Kidney epithelial cell (primary cell): ENCODE data around the gene SEC11C. TPM values are rescaled to one million over a fixed set of nuclear protein-coding genes. Genes with fewer than 3 reads are reported as not detected.

Source experiments
- DNase-seq: peaks from one replicate; pipeline ENCODE4 v3.0.0-alpha.2; 2010; ENCODE audit warnings: low read depth
- H3K27me3 ChIP-seq: 2 replicates; pipeline ENCODE4 v1.6.0; 2011; ENCODE audit warnings: low read length; ENCODE audit not compliant: control insufficient read depth, insufficient read depth
- H3K36me3 ChIP-seq: 2 replicates; pipeline ENCODE4 v1.5.1; 2011; ENCODE audit warnings: low read length; ENCODE audit not compliant: control insufficient read depth, insufficient read depth
- H3K4me3 ChIP-seq: 2 replicates; pipeline ENCODE4 v1.5.1; 2011; ENCODE audit warnings: low read depth, mild to moderate bottlenecking, control low read depth, low read length
- CTCF ChIP-seq: IDR thresholded peaks from 2 replicates; pipeline ENCODE4 v1.5.1; 2011; ENCODE audit warnings: mild to moderate bottlenecking, moderate library complexity, low read length, control low read depth, inconsistent platforms; ENCODE audit not compliant: insufficient read depth, poor library complexity, severe bottlenecking
- total RNA-seq: library from RNA; depleted of rRNA; stranded (reverse); fragments of >200 nt; gene quantifications from 2 replicates; pipeline ENCODE4 v1.2.3, GENCODE V29; 2015

The SEC11C gene
- total RNA-seq, 1 donor from 2014 or later = 88.1 TPM

DNA sequence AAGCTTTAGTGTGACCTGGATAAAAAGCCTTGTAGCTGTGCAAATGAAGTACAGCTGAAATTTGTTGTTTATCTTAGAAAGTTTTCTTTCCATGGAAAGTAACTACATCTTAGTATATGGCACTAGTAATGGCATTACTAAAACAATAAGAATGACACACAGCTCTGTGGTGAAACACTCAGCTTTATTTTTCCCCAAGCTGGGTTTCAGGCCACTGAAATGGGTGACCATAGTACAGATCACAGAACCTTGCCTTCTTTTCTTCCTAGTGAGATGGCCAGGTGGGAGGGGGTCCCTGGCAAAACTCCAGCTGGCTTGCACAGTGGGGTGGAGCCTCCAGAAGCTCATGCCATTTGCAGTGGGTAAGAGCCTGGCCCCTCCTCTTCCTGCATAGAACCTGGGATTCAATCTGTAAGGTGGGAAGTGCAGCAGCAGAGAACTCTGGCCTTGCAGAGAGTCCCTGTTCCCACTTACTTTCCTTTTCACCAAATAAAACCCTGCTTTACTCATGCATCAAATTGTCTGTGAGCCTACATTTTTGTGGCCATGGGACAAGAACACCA is 62.7 kb downstream of the SEC11C start:
- Histone ChIP-seq H3K36me3 (no peaks in the 10 kb centered on the region), H3K27me3 (peaks cover 2% of the 10 kb centered on the region), H3K4me3 (no peak overlapping the region)
- no peak for DNase-seq
- TF ChIP-seq CTCF = no peak

DNA sequence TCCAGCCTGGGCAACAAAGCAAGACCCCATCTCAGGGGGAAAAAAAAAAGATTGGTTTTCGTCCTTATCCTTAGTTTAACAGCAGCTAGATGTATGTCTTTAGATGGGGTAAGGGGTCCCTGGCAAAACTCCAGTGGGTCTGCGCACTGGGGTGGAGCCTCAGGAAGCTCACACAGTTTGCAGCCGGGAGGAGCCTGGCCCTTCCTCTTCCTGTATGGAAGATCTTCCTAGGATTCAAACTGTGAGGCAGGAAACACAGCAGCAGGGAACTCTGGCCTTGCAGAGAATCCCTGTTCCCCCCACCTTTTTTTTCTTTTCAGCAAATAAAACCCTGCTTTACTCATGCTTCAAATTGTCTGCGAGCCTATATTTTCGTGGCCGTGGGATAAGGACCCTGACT is 67.8 kb downstream of the SEC11C start:
- DNase-seq = no peak
- H3K27me3 ChIP-seq = no peaks in the 10 kb centered on the region
- H3K36me3 ChIP-seq = no peaks in the 10 kb centered on the region
- H3K4me3 ChIP-seq = no peak overlapping the region
- no peak for TF ChIP-seq CTCF

Other genes starting within 250 kb of the SEC11C start
- not detected in 2 replicates for gene GRP, start 80.3 kb downstream of the SEC11C start, total RNA-seq
- not detected in 2 replicates for gene RAX, start 133.6 kb downstream of the SEC11C start, total RNA-seq
- gene CPLX4, start 178.8 kb downstream of the SEC11C start, total RNA-seq = not detected in 2 replicates
- 118 and 127 TPM in 2 replicates for gene LMAN1, start 219.4 kb downstream of the SEC11C start, total RNA-seq